K562 (cell line): ENCODE results near the gene MEIKIN. TPM values are rescaled to one million over a fixed set of nuclear protein-coding genes. Genes with fewer than 3 reads are reported as not detected.

ENCODE experiments used
- BACH1 ChIP-seq: fragments of 200-800 bp; sonication (Bioruptor generic); IDR thresholded peaks from 2 replicates; pipeline ENCODE4 v1.6.1; 2016; ENCODE audit warnings: missing genetic modification characterization, missing compliant biosample characterization
- CBFA2T2 ChIP-seq: fragments of 450-650 bp; conservative IDR thresholded peaks from 2 replicates; pipeline ENCODE4 v1.6.1; 2017; ENCODE audit warnings: mild to moderate bottlenecking
- CXXC5 ChIP-seq: fragments of 250-450 bp; sonication (Bioruptor Pico); IDR thresholded peaks from 2 replicates; pipeline ENCODE4 v1.8.0; 2022; ENCODE audit warnings: inconsistent platforms, mild to moderate bottlenecking, moderate library complexity
- MCM3 ChIP-seq: fragments of 450-650 bp; IDR thresholded peaks from 2 replicates; pipeline ENCODE4 v1.6.1; 2016
- MECOM ChIP-seq: fragments of 250-450 bp; sonication (Bioruptor Pico); IDR thresholded peaks from 2 replicates; pipeline ENCODE4 v1.8.0; 2022; ENCODE audit warnings: inconsistent platforms
- ZNF311 ChIP-seq: fragments of 250-450 bp; sonication (Bioruptor Pico); IDR thresholded peaks from 2 replicates; pipeline ENCODE4 v1.4.0; 2020; ENCODE audit warnings: mild to moderate bottlenecking, moderate library complexity
- ZNF407 ChIP-seq: fragments of 450-650 bp; IDR thresholded peaks from 2 replicates; pipeline ENCODE4 v1.6.1; 2016; ENCODE audit warnings: low read depth
- polyA plus RNA-seq, 8 experiments: library from polyadenylated mRNA; depleted of rRNA in 4 of 8; stranded (reverse) in 5 of 8; unstranded in 3 of 8; fragments of >200 nt; fragmentation: Nextera tagmentation in 2 of 8; fragmentation: Illumina TruSeq in 1 of 8; extraction: Ambion mirVana in 2 of 8; extraction: Trizol in 1 of 8; gene quantifications; 2 replicates each; pipeline versions ENCODE4 v1.2.1 to v1.2.3, GENCODE V29; 2011 to 2014; ENCODE audit warnings: inconsistent platforms in 1 of 8, missing spikeins in 1 of 8
- total RNA-seq, 7 experiments: library from RNA; depleted of rRNA in 6 of 7; stranded (reverse); fragments of >200 nt in 6 of 7; fragmentation: Illumina TruSeq in 2 of 7; extraction: Trizol in 2 of 7; gene quantifications; 2 replicates each; pipeline versions ENCODE4 v1.2.1 to v1.2.3, GENCODE V29; 2011 to 2021; ENCODE audit warnings: low replicate concordance in 1 of 7

MEIKIN gene
- total and polyA plus RNA-seq, 9 of the 15 experiments (the other 6 are each of a cell fraction or from before 2014, with no cell fraction given): 0.18 TPM; not detected in 8

- TF ChIP-seq ZNF407: no peak
- no peak for TF ChIP-seq ZNF311 (CRISPR knock-in tag)
- TF ChIP-seq CXXC5 (CRISPR knock-in tag): no peak
- TF ChIP-seq CBFA2T2: no peak
- TF ChIP-seq BACH1: no peak
- TF ChIP-seq MECOM (CRISPR knock-in tag): no peak
- TF ChIP-seq MCM3: no peak
- TF ChIP-seq, all 486 proteins: peak for 0
Measured at GRCh38 chr5:131883984-131884383, 61.5 kb downstream of the MEIKIN start (continued).
